ENCODE results near the gene STH.

The STH gene

GRCh38 chr17:45966606-45967280 lies 32.3 kb upstream of the STH start:
- no peak for DNase-seq (ENCODE audit: extremely low read depth, low read depth)
- no peak overlapping the region for H3K4me3 ChIP-seq (replicated peaks; ENCODE audit: low read depth, low read length)
- no peak for TF ChIP-seq CTCF (IDR thresholded peaks at IDR 0.05; ENCODE audit: low read depth, low read length, missing control alignments)

GRCh38 chr17:45967378-45967777 lies 31.7 kb upstream of the STH start:
- no peak for DNase-seq (ENCODE audit: extremely low read depth, low read depth)
- no peak for TF ChIP-seq CTCF (IDR thresholded peaks at IDR 0.05; ENCODE audit: low read depth, low read length, missing control alignments)
- H3K4me3 ChIP-seq (replicated peaks; ENCODE audit: low read depth, low read length): no peak overlapping the region

GRCh38 chr17:45968732-45969131 lies 30.3 kb upstream of the STH start:
- no peak for DNase-seq (ENCODE audit: extremely low read depth, low read depth)
- no peak overlapping the region for H3K4me3 ChIP-seq (replicated peaks; ENCODE audit: low read depth, low read length)
- TF ChIP-seq CTCF (IDR thresholded peaks at IDR 0.05; ENCODE audit: low read depth, low read length, missing control alignments): no peak

- TF ChIP-seq CTCF (IDR thresholded peaks at IDR 0.05; ENCODE audit: low read depth, low read length, missing control alignments): no peak
- DNase-seq (ENCODE audit: extremely low read depth, low read depth): no peak
- H3K4me3 ChIP-seq (replicated peaks; ENCODE audit: low read depth, low read length): no peak overlapping the region
Observed at GRCh38 chr17:45969726-45970125, 29.3 kb upstream of the STH start.

- TF ChIP-seq CTCF (IDR thresholded peaks at IDR 0.05; ENCODE audit: low read depth, low read length, missing control alignments): no peak
- no peak for DNase-seq (ENCODE audit: extremely low read depth, low read depth)
- no peak overlapping the region for H3K4me3 ChIP-seq (replicated peaks; ENCODE audit: low read depth, low read length)
Observed at GRCh38 chr17:45970659-45971058, 28.4 kb upstream of the STH start.

- no peak for TF ChIP-seq CTCF (IDR thresholded peaks at IDR 0.05; ENCODE audit: low read depth, low read length, missing control alignments)
- no peak overlapping the region for H3K4me3 ChIP-seq (replicated peaks; ENCODE audit: low read depth, low read length)
- DNase-seq (ENCODE audit: extremely low read depth, low read depth): no peak
Observed at GRCh38 chr17:45971698-45972141, 27.3 kb upstream of the STH start.

GRCh38 chr17:45972531-45972930 lies 26.5 kb upstream of the STH start:
- no peak for DNase-seq (ENCODE audit: extremely low read depth, low read depth)
- no peak for TF ChIP-seq CTCF (IDR thresholded peaks at IDR 0.05; ENCODE audit: low read depth, low read length, missing control alignments)
- no peak overlapping the region for H3K4me3 ChIP-seq (replicated peaks; ENCODE audit: low read depth, low read length)

Measured in HFF-Myc (cell line).